ENCODE measurements around the gene WDR76. TPM values are rescaled to one million over a fixed set of nuclear protein-coding genes. Genes with fewer than 3 reads are reported as not detected.

WDR76 gene
- total RNA-seq, 1 donor = 15.1 TPM

DNA sequence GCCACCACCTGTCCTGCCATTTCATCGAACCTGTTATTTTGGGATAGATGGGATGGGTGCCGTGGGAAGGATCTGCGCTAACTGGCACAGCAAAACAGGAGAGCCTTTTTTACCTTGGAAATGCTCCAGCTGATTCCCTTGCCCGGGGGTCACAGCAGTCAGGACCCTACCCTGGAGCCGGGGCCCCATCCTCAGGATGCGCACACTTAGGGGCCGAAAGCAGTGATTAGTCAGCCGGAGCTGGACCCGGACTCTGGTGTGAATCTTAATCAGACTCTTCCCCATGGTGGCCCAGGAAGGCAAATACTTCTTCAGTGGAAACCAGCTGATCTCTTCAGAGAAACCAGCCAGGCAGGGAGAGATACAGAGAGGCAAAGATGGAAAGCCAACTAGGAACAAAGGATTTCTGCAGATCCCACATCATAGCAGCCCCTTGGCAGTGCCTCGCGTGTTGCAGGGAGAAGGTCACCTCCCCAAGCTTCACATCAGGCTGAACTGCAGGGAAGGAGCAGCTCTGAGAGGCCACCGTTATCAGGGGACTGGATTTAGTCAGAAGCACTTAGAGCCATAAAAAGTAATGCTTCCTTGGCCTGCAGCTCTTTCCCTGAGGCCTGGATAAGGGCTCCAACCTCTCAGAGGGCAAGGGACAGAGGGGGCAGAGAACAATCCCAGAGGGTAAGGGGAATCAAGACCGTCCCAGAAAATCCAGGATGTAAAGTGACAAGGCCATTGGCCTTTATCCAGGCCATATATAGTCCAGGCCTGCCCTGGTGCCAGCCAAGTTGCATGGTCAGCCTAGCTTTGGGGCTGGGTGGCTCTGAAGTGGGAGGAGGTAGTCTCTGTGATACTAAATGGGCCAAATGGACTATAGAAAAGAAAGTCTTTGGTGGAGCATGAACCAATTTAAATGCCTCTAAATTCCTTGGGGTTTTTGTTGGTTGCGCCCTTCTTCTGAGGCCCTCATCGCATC lies 52.9 kb downstream of the WDR76 start:
- DNase-seq (ENCODE audit: low read depth) = peak; percentile 9
- TF ChIP-seq, protein P1, sequence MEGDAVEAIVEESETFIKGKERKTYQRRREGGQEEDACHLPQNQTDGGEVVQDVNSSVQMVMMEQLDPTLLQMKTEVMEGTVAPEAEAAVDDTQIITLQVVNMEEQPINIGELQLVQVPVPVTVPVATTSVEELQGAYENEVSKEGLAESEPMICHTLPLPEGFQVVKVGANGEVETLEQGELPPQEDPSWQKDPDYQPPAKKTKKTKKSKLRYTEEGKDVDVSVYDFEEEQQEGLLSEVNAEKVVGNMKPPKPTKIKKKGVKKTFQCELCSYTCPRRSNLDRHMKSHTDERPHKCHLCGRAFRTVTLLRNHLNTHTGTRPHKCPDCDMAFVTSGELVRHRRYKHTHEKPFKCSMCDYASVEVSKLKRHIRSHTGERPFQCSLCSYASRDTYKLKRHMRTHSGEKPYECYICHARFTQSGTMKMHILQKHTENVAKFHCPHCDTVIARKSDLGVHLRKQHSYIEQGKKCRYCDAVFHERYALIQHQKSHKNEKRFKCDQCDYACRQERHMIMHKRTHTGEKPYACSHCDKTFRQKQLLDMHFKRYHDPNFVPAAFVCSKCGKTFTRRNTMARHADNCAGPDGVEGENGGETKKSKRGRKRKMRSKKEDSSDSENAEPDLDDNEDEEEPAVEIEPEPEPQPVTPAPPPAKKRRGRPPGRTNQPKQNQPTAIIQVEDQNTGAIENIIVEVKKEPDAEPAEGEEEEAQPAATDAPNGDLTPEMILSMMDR (IDR thresholded peaks at IDR 0.05; ENCODE audit: insufficient read depth, low read depth, low read length) = no peak
- no peak overlapping the region for H3K4me3 ChIP-seq (ENCODE audit: low read depth, low read length)

DNA sequence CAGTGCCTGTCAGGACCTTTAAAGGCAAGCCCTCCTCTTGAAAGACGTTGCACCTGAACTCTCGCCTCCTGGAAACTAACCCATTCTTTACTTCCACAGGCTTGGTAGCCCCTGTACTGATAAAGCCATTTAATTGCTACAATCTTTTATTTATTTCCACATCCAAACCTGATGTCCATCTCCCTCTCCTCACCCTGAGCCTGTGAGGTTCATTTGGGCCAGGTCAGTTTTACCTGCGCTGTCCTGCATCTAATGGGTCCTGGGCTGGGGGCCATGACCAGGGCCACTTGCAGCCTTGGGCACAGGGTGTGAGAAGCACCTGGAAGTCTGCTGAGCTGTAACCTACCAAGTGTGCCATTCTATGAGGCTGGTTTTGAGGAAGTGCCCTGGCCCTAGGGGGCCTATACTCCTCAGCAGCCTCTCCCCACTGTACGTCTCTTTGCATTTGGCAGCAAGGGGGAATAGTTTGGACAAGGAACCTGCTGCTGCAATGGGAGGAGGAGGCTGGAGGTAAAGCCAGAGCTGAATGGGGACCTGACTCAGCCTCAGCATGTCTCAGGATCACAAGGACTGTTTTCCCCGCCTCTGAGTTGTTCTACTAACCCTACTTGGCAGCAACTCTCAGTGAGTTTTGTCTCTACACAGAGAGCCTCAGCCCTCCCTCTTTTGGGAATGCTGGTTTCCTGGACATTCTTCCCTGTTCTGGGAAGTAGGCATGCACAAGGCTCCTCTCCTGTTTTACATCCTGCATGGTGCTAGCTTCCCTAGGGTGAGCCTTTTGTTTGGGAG lies 53.8 kb downstream of the WDR76 start:
- TF ChIP-seq, protein P1 (IDR thresholded peaks at IDR 0.05; ENCODE audit: insufficient read depth, low read depth, low read length) = no peak
- no peak for DNase-seq (ENCODE audit: low read depth)
- no peak overlapping the region for H3K4me3 ChIP-seq (ENCODE audit: low read depth, low read length)

- DNase-seq (ENCODE audit: low read depth) = no peak
- TF ChIP-seq, protein P1 (IDR thresholded peaks at IDR 0.05; ENCODE audit: insufficient read depth, low read depth, low read length) = no peak
- H3K4me3 ChIP-seq (ENCODE audit: low read depth, low read length) = no peak overlapping the region
Measured at GRCh38 chr15:43881245-43881644, 54.4 kb downstream of the WDR76 start.

DNA sequence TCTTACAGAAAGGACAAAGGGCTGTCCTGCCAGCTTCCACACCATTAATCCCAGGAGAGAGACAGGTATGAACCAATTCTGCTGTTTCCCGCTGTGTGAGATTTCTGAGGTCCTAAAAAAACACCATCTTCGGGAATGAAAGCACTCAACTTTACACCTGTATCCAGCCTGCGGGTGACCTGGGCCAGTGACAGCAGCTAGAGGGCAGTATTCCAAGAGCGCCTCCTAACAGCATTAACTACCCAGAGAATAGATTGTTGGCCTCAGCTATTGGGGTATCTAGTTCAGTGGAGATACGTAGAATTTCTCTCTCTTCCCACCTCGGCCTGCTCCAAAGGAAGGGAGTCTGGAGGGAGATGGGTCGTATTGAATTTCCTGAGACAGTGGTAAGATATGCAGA lies 55.1 kb downstream of the WDR76 start:
- H3K4me3 ChIP-seq (ENCODE audit: low read depth, low read length) = no peak overlapping the region
- DNase-seq (ENCODE audit: low read depth) = no peak
- TF ChIP-seq, protein P1 (IDR thresholded peaks at IDR 0.05; ENCODE audit: insufficient read depth, low read depth, low read length) = peak; percentile 48

- DNase-seq (ENCODE audit: low read depth) = no peak
- TF ChIP-seq, protein P1 (IDR thresholded peaks at IDR 0.05; ENCODE audit: insufficient read depth, low read depth, low read length) = no peak
- no peak overlapping the region for H3K4me3 ChIP-seq (ENCODE audit: low read depth, low read length)
Measured at GRCh38 chr15:43883571-43883970, 56.8 kb downstream of the WDR76 start.

DNA sequence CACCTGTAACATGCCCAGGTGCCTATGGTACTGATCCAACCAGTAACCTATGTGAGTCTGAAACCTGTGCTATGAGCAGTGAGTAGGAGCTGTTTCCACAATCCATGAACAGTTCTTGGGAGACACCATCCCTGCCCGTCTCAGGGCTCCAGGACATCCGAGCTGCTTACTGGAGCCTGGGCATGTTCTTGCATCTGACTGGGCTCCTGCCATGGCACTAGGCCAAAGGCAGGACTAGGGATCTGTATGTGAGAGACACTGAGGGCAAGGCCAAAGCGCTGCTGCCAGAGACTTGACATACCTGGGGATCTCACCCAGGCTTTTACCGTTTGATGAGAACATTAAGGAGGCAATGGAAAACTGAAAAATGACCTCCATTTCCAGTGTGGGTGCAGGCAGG lies 59.8 kb downstream of the WDR76 start:
- no peak for DNase-seq (ENCODE audit: low read depth)
- TF ChIP-seq, protein P1 (IDR thresholded peaks at IDR 0.05; ENCODE audit: insufficient read depth, low read depth, low read length) = no peak
- no peak overlapping the region for H3K4me3 ChIP-seq (ENCODE audit: low read depth, low read length)

All from fibroblast of villous mesenchyme (primary cell).